Iris pigment epithelial cell (primary cell): Measurements from ENCODE around the gene BNIPL.
A peak's percentile ranks its signal among the peaks of the same experiment; 100 is the strongest.

Source experiments
- DNase-seq: peaks from one replicate; pipeline ENCODE4 v3.0.0-alpha.2; 2011; ENCODE audit warnings: low read depth

BNIPL gene

GRCh38 chr1:151009674-151010345 lies 26.6 kb upstream of the BNIPL start:
- no peak for DNase-seq

- no peak for DNase-seq
Observed at GRCh38 chr1:151010346-151010726, 26.1 kb upstream of the BNIPL start.

- DNase-seq, result no peak
Observed at GRCh38 chr1:151011154-151011850, 25.1 kb upstream of the BNIPL start.

- no peak for DNase-seq
Observed at GRCh38 chr1:151012684-151013471, 23.5 kb upstream of the BNIPL start.

GRCh38 chr1:151013518-151013917 lies 22.9 kb upstream of the BNIPL start:
- DNase-seq, result peak; percentile 39

- DNase-seq, result peak; percentile 64
Observed at GRCh38 chr1:151024540-151025146, 11.7 kb upstream of the BNIPL start.

GRCh38 chr1:151026460-151026859 lies 9.9 kb upstream of the BNIPL start:
- no peak for DNase-seq

GRCh38 chr1:151032164-151032563 lies 4.2 kb upstream of the BNIPL start:
- no peak for DNase-seq

- DNase-seq, result no peak
Observed at GRCh38 chr1:151035167-151035566, 1.2 kb upstream of the BNIPL start.

- no peak for DNase-seq
Observed at GRCh38 chr1:151037032-151037431, 646 bp downstream of the BNIPL start.

GRCh38 chr1:151039521-151039920 lies 3.1 kb downstream of the BNIPL start:
- DNase-seq, result no peak

- no peak for DNase-seq
Observed at GRCh38 chr1:151043163-151043562, 6.8 kb downstream of the BNIPL start.

- peak; percentile 67 for DNase-seq
Observed at GRCh38 chr1:151047591-151047924, 11.2 kb downstream of the BNIPL start, which contains the start of gene C1orf56. Gene C1orf56, plus strand, starts transcription at chr1:151047751. Its CDS starts 97 bp downstream, at chr1:151047848.

- DNase-seq, result peak; percentile 82
Observed at GRCh38 chr1:151047925-151048644, 11.7 kb downstream of the BNIPL start.

- DNase-seq, result no peak
Observed at GRCh38 chr1:151048645-151049032, 12.3 kb downstream of the BNIPL start.

GRCh38 chr1:151049458-151049857 lies 13.1 kb downstream of the BNIPL start:
- DNase-seq, result no peak

GRCh38 chr1:151050051-151050688 lies 13.8 kb downstream of the BNIPL start:
- DNase-seq, result no peak

- no peak for DNase-seq
Observed at GRCh38 chr1:151051356-151052009, 15.1 kb downstream of the BNIPL start.

GRCh38 chr1:151054971-151055547 lies 18.7 kb downstream of the BNIPL start:
- DNase-seq, result no peak

- DNase-seq, result no peak
Observed at GRCh38 chr1:151055581-151055980, 19.2 kb downstream of the BNIPL start.

GRCh38 chr1:151056149-151056548 lies 19.8 kb downstream of the BNIPL start:
- no peak for DNase-seq
